ENCODE data around the gene NDUFV2.

DNA sequence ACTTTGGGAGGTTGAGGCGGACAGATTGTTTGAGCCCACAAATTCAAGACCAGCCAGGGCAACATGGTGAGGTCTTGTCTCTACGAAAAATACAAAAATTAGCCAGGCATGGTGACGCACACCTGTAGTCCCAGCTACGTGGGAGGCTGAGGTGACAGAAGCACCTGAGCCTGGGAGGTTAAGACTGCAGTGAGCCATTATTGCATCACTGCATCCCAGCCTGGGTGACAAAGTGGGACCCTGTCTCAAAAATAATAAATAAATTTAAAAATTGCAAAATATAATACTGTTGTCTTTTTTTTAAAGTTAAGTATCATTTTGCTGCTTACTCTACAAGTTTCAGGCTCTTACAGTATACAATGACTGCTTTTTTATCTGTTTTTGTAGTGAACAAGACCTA is 30.1 kb downstream of the NDUFV2 start:
- TF ChIP-seq POLR2A (IDR thresholded peaks at IDR 0.05) (no peak), CTCF (IDR thresholded peaks at IDR 0.05) (no peak)

Measured in esophagus squamous epithelium (tissue), 4 donors.